ENCODE data around the gene ACMSD. TPM values are rescaled to one million over a fixed set of nuclear protein-coding genes. Genes with fewer than 3 reads are reported as not detected.

The ACMSD gene
- not detected for total RNA-seq
- polyA plus RNA-seq, result not detected
- total RNA-seq, result not detected

DNA sequence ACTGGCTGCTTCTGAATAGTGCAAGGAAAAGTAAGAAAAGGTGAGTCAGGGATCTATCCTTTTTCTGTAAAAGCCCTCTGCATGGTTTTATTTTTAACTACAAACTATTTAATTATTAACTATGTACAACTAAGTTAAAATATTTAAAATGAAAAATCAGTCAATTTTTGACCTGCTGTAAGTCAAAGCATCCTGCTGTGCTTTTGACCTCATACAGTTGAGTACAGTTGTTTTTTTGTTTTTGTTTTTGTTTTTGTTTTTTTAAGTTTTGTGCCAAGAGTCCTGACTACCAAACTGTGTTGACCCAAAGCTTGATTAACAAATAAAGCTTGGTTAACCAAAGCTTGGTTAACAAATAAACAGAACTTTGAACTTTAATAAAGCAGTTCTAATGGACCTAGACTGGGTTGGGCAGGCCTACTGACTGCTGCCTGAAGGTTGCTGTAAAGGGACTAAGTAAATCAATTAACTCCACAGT lies at the start of gene ACMSD:
ACMSD (plus strand) TSS at position 474 of the 478 bp plus-strand sequence. CDS start 67 bp downstream, outside the sequence.
- Histone ChIP-seq H3K27me3 (ENCODE audit: control insufficient read depth in 2 of 2, insufficient read depth in 2 of 2, low read length in 2 of 2) (no peaks in the 10 kb centered on the region), H3K36me3 (ENCODE audit: control insufficient read depth in 2 of 3, insufficient read depth in 3 of 3, low read length in 3 of 3) (no peaks in the 10 kb centered on the region), H3K27ac (ENCODE audit: low read depth, low read length) (no peak within 1 kb of the TSS), H3K4me3 (ENCODE audit: low read length) (no peak within 1 kb of the TSS), H3K9me3 (ENCODE audit: control insufficient read depth in 2 of 3, low read length in 3 of 3) (no peaks in the 10 kb centered on the region), H3K4me1 (ENCODE audit: control insufficient read depth in 2 of 2, insufficient read depth in 2 of 2, low read length in 2 of 2) (no peaks in the 10 kb centered on the region)
- ChIA-PET POLR2A (no interaction called here), CTCF (no interaction called here)
- H3K4me3 Mint-ChIP-seq, result no peak within 1 kb of the TSS
- DNase-seq (no peak), ATAC-seq (no peak)
- no peaks in the 10 kb centered on the region for H3K4me1 Mint-ChIP-seq
- peaks cover 11 to 40% (median 22%) of the 10 kb centered on the region in 5 donors for H3K27me3 Mint-ChIP-seq
- peaks cover 5 to 36% (median 14%) of the 10 kb centered on the region in 11 donors for H3K9me3 Mint-ChIP-seq
- H3K27ac Mint-ChIP-seq, result no peak within 1 kb of the TSS
- peaks cover 0 to 8% (median 0%) of the 10 kb centered on the region in 5 donors for H3K36me3 Mint-ChIP-seq
- intact Hi-C loops (cut with micrococcal nuclease), result no loop called here

GRCh38 chr2:134790487-134790886 lies 47.9 kb upstream of the ACMSD start:
- H3K4me1 Mint-ChIP-seq, result peaks cover 0 to 2% (median 0%) of the 10 kb centered on the region in 7 donors
- no peak for DNase-seq
- no peak overlapping the region for H3K4me3 ChIP-seq (ENCODE audit: low read length)
- no peaks in the 10 kb centered on the region for H3K9me3 ChIP-seq (ENCODE audit: control insufficient read depth in 2 of 3, low read length in 3 of 3)
- no peaks in the 10 kb centered on the region for H3K27me3 ChIP-seq (ENCODE audit: control insufficient read depth in 2 of 2, insufficient read depth in 2 of 2, low read length in 2 of 2)
- CTCF ChIA-PET, result no interaction called here
- no peak for ATAC-seq
- H3K4me1 ChIP-seq (ENCODE audit: control insufficient read depth in 2 of 2, insufficient read depth in 2 of 2, low read length in 2 of 2), result no peaks in the 10 kb centered on the region
- peaks cover 0 to 7% (median 0%) of the 10 kb centered on the region in 5 donors for H3K27me3 Mint-ChIP-seq
- H3K36me3 Mint-ChIP-seq, result no peaks in the 10 kb centered on the region
- no peak overlapping the region for H3K27ac ChIP-seq (ENCODE audit: low read depth, low read length)
- no peak overlapping the region for H3K4me3 Mint-ChIP-seq
- POLR2A ChIA-PET, result no interaction called here
- peaks cover 0 to 2% (median 0%) of the 10 kb centered on the region in 11 donors for H3K9me3 Mint-ChIP-seq
- H3K27ac Mint-ChIP-seq, result no peak overlapping the region
- intact Hi-C loops (cut with micrococcal nuclease), result no loop called here
- H3K36me3 ChIP-seq (ENCODE audit: control insufficient read depth in 2 of 3, insufficient read depth in 3 of 3, low read length in 3 of 3), result no peaks in the 10 kb centered on the region

- Histone ChIP-seq H3K27ac (ENCODE audit: low read depth, low read length) (no peak overlapping the region), H3K4me1 (ENCODE audit: control insufficient read depth in 2 of 2, insufficient read depth in 2 of 2, low read length in 2 of 2) (no peaks in the 10 kb centered on the region), H3K9me3 (ENCODE audit: control insufficient read depth in 2 of 3, low read length in 3 of 3) (no peaks in the 10 kb centered on the region), H3K36me3 (ENCODE audit: control insufficient read depth in 2 of 3, insufficient read depth in 3 of 3, low read length in 3 of 3) (no peaks in the 10 kb centered on the region), H3K4me3 (ENCODE audit: low read length) (no peak overlapping the region), H3K27me3 (ENCODE audit: control insufficient read depth in 2 of 2, insufficient read depth in 2 of 2, low read length in 2 of 2) (no peaks in the 10 kb centered on the region)
- H3K27ac Mint-ChIP-seq, result no peak overlapping the region
- ChIA-PET POLR2A (no interaction called here), CTCF (no interaction called here)
- DNase-seq, result no peak
- intact Hi-C loops (cut with micrococcal nuclease), result no loop called here
- no peak overlapping the region for H3K4me3 Mint-ChIP-seq
- no peaks in the 10 kb centered on the region for H3K36me3 Mint-ChIP-seq
- H3K4me1 Mint-ChIP-seq, result peaks cover 0 to 2% (median 0%) of the 10 kb centered on the region in 7 donors
- H3K9me3 Mint-ChIP-seq, result peaks cover 0 to 2% (median 0%) of the 10 kb centered on the region in 11 donors
- ATAC-seq, result no peak
- peaks cover 0 to 7% (median 0%) of the 10 kb centered on the region in 5 donors for H3K27me3 Mint-ChIP-seq
Observed at GRCh38 chr2:134791616-134792015, 46.8 kb upstream of the ACMSD start.

GRCh38 chr2:134792186-134792585 lies 46.2 kb upstream of the ACMSD start:
- no peak for ATAC-seq
- H3K4me3 Mint-ChIP-seq, result no peak overlapping the region
- peaks cover 0 to 7% (median 0%) of the 10 kb centered on the region in 5 donors for H3K27me3 Mint-ChIP-seq

GRCh38 chr2:134795765-134796164 lies 42.7 kb upstream of the ACMSD start:
- no peak overlapping the region for H3K4me3 Mint-ChIP-seq

More at GRCh38 chr2:134792186-134792585, 46.2 kb upstream of the ACMSD start:
- Histone ChIP-seq H3K27ac (ENCODE audit: low read depth, low read length) (no peak overlapping the region), H3K4me1 (ENCODE audit: control insufficient read depth in 2 of 2, insufficient read depth in 2 of 2, low read length in 2 of 2) (no peaks in the 10 kb centered on the region), H3K36me3 (ENCODE audit: control insufficient read depth in 2 of 3, insufficient read depth in 3 of 3, low read length in 3 of 3) (no peaks in the 10 kb centered on the region), H3K4me3 (ENCODE audit: low read length) (no peak overlapping the region), H3K9me3 (ENCODE audit: control insufficient read depth in 2 of 3, low read length in 3 of 3) (no peaks in the 10 kb centered on the region), H3K27me3 (ENCODE audit: control insufficient read depth in 2 of 2, insufficient read depth in 2 of 2, low read length in 2 of 2) (no peaks in the 10 kb centered on the region)
- no peak for DNase-seq
- intact Hi-C loops (cut with micrococcal nuclease), result no loop called here
- Mint-ChIP-seq H3K36me3 (no peaks in the 10 kb centered on the region), H3K27ac (no peak overlapping the region), H3K4me1 (peaks cover 0 to 2% (median 0%) of the 10 kb centered on the region in 7 donors), H3K9me3 (peaks cover 0 to 2% (median 0%) of the 10 kb centered on the region in 11 donors)
- ChIA-PET CTCF (no interaction called here), POLR2A (no interaction called here)

GRCh38 chr2:134796373-134796772 lies 42.0 kb upstream of the ACMSD start:
- intact Hi-C loops (cut with micrococcal nuclease), result no loop called here
- Mint-ChIP-seq H3K36me3 (no peaks in the 10 kb centered on the region), H3K4me3 (no peak overlapping the region), H3K4me1 (peaks cover 0 to 2% (median 0%) of the 10 kb centered on the region in 7 donors), H3K27me3 (peaks cover 0 to 18% (median 0%) of the 10 kb centered on the region in 5 donors), H3K9me3 (peaks cover 0 to 4% (median 0%) of the 10 kb centered on the region in 11 donors), H3K27ac (no peak overlapping the region)
- ChIA-PET CTCF (no interaction called here), POLR2A (no interaction called here)
- no peak for ATAC-seq
- DNase-seq, result no peak
- Histone ChIP-seq H3K9me3 (ENCODE audit: control insufficient read depth in 2 of 3, low read length in 3 of 3) (no peaks in the 10 kb centered on the region), H3K27ac (ENCODE audit: low read depth, low read length) (no peak overlapping the region), H3K4me1 (ENCODE audit: control insufficient read depth in 2 of 2, insufficient read depth in 2 of 2, low read length in 2 of 2) (no peaks in the 10 kb centered on the region), H3K36me3 (ENCODE audit: control insufficient read depth in 2 of 3, insufficient read depth in 3 of 3, low read length in 3 of 3) (no peaks in the 10 kb centered on the region), H3K4me3 (ENCODE audit: low read length) (no peak overlapping the region), H3K27me3 (ENCODE audit: control insufficient read depth in 2 of 2, insufficient read depth in 2 of 2, low read length in 2 of 2) (no peaks in the 10 kb centered on the region)

More at GRCh38 chr2:134795765-134796164, 42.7 kb upstream of the ACMSD start:
- H3K27me3 Mint-ChIP-seq, result peaks cover 0 to 15% (median 0%) of the 10 kb centered on the region in 5 donors
- H3K36me3 Mint-ChIP-seq, result no peaks in the 10 kb centered on the region
- Histone ChIP-seq H3K9me3 (ENCODE audit: control insufficient read depth in 2 of 3, low read length in 3 of 3) (no peaks in the 10 kb centered on the region), H3K4me3 (ENCODE audit: low read length) (no peak overlapping the region), H3K4me1 (ENCODE audit: control insufficient read depth in 2 of 2, insufficient read depth in 2 of 2, low read length in 2 of 2) (no peaks in the 10 kb centered on the region), H3K27ac (ENCODE audit: low read depth, low read length) (no peak overlapping the region), H3K27me3 (ENCODE audit: control insufficient read depth in 2 of 2, insufficient read depth in 2 of 2, low read length in 2 of 2) (no peaks in the 10 kb centered on the region), H3K36me3 (ENCODE audit: control insufficient read depth in 2 of 3, insufficient read depth in 3 of 3, low read length in 3 of 3) (no peaks in the 10 kb centered on the region)
- ChIA-PET POLR2A (no interaction called here), CTCF (no interaction called here)
- no peak for ATAC-seq
- peaks cover 0 to 4% (median 0%) of the 10 kb centered on the region in 11 donors for H3K9me3 Mint-ChIP-seq
- intact Hi-C loops (cut with micrococcal nuclease), result no loop called here
- no peak for DNase-seq
- peaks cover 0 to 2% (median 0%) of the 10 kb centered on the region in 7 donors for H3K4me1 Mint-ChIP-seq
- no peak overlapping the region for H3K27ac Mint-ChIP-seq

- Histone ChIP-seq H3K36me3 (ENCODE audit: control insufficient read depth in 2 of 3, insufficient read depth in 3 of 3, low read length in 3 of 3) (no peaks in the 10 kb centered on the region), H3K4me3 (ENCODE audit: low read length) (no peak overlapping the region), H3K4me1 (ENCODE audit: control insufficient read depth in 2 of 2, insufficient read depth in 2 of 2, low read length in 2 of 2) (no peaks in the 10 kb centered on the region), H3K9me3 (ENCODE audit: control insufficient read depth in 2 of 3, low read length in 3 of 3) (no peaks in the 10 kb centered on the region), H3K27ac (ENCODE audit: low read depth, low read length) (no peak overlapping the region), H3K27me3 (ENCODE audit: control insufficient read depth in 2 of 2, insufficient read depth in 2 of 2, low read length in 2 of 2) (no peaks in the 10 kb centered on the region)
- intact Hi-C loops (cut with micrococcal nuclease), result no loop called here
- ChIA-PET POLR2A (no interaction called here), CTCF (no interaction called here)
- no peaks in the 10 kb centered on the region for H3K36me3 Mint-ChIP-seq
- H3K9me3 Mint-ChIP-seq, result peaks cover 0 to 16% (median 6%) of the 10 kb centered on the region in 11 donors
- no peak overlapping the region for H3K4me3 Mint-ChIP-seq
- H3K27ac Mint-ChIP-seq, result no peak overlapping the region
- H3K4me1 Mint-ChIP-seq, result no peaks in the 10 kb centered on the region
- DNase-seq (no peak), ATAC-seq (no peak)
- H3K27me3 Mint-ChIP-seq, result peaks cover 0 to 20% (median 6%) of the 10 kb centered on the region in 5 donors
Observed at GRCh38 chr2:134799936-134800335, 38.5 kb upstream of the ACMSD start.

All from naive thymus-derived CD4-positive, alpha-beta T cell (primary cell).